Tibial nerve (tissue), 4 donors: ENCODE results near the gene SMIM28. TPM values are rescaled to one million over a fixed set of nuclear protein-coding genes. Genes with fewer than 3 reads are reported as not detected.
"Not testable (repeated sequence)": the region's sequence is repeated elsewhere in the genome, so short reads cannot be mapped to it uniquely, and the experiment has no call there.

Source experiments
- DNase-seq, 2 donors: peaks; one replicate each; pipeline ENCODE4 v3.0.0-alpha.2; 2019; ENCODE audit warnings: low spot score in 2 of 2
- H3K27ac ChIP-seq, 4 donors: fragments of 200-600 bp; sonication (generic) in 3 of 4; one replicate each; pipeline ENCODE4 v1.5.1; 2017 to 2019; ENCODE audit warnings: mild to moderate bottlenecking in 1 of 4
- H3K27me3 ChIP-seq, 2 donors: fragments of 200-600 bp; sonication (generic) in 1 of 2; one replicate each; pipeline versions ENCODE4 v1.5.1 to v1.6.0; 2017 to 2019
- H3K36me3 ChIP-seq, 3 donors: fragments of 200-600 bp; sonication (generic); one replicate each; pipeline ENCODE4 v1.5.1; 2018 to 2019
- H3K4me1 ChIP-seq, 4 donors: fragments of 200-600 bp; sonication (generic) in 3 of 4; one replicate each; pipeline ENCODE4 v1.5.1; 2017 to 2019
- H3K4me3 ChIP-seq, 4 donors: fragments of 200-600 bp; sonication (generic) in 3 of 4; one replicate each; pipeline ENCODE4 v1.5.1; 2017 to 2019; ENCODE audit warnings: mild to moderate bottlenecking in 1 of 4, moderate library complexity in 1 of 4
- H3K9me3 ChIP-seq, 4 donors: fragments of 200-600 bp; sonication (generic) in 3 of 4; one replicate each; pipeline ENCODE4 v1.5.1; 2017 to 2019
- EP300 ChIP-seq, 2 donors: sonication (generic); formaldehyde crosslinking; IDR thresholded peaks; one replicate each; pipeline ENCODE4 v1.6.1; 2017; ENCODE audit warnings: antibody characterized with exemption in 2 of 2, mild to moderate bottlenecking in 1 of 2
- POLR2A ChIP-seq, 2 donors: fragments of 450-650 bp; IDR thresholded peaks; one replicate each; pipeline ENCODE4 v1.6.1; 2017; ENCODE audit warnings: antibody characterized with exemption in 2 of 2, mild to moderate bottlenecking in 2 of 2, moderate library complexity in 2 of 2
- WGBS, 2 donors: methylation state at CpG; one replicate each; pipeline ENCODE4 v1.1.5; 2018; 5-methylcytosine and 5-hydroxymethylcytosine counted together
- total RNA-seq, 4 donors: library from RNA; depleted of rRNA; stranded (reverse); fragments of >200 nt; gene quantifications; one replicate each; pipeline ENCODE4 v1.1.0, GENCODE V29; 2016
- TF ChIP-seq, protein P1 (sequence below), 5 experiments: fragments of 200-600 bp in 3 of 5; fragments of 450-650 bp in 2 of 5; sonication (generic) in 3 of 5; IDR thresholded peaks; one replicate each; pipeline ENCODE4 v1.5.1; 2016 to 2019; ENCODE audit warnings: antibody characterized with exemption in 5 of 5, mild to moderate bottlenecking in 3 of 5, moderate library complexity in 2 of 5

SMIM28 gene
- total RNA-seq, 4 donors from 2014 or later: not detected

DNA sequence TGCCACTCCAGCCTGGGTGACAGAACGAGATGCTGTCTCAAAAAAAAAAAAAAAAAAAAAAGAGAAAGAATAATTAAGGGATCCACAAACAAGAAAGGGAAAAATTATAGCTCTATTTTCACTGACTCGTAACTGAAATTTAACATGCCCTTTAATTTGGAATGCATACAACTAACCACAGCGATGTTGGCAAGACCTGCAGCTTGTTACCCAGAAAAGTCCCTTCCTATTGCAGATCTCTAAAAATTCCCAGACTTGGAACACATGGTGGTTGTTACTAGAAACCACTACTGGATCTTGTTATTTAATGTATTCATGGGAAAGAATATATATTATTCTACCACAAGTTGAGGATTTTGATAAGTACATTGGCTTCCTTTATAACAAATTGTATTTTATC lies 27.8 kb upstream of the SMIM28 start:
- no peak for DNase-seq
- H3K36me3 ChIP-seq: no peaks in the 10 kb centered on the region
- no peak overlapping the region for H3K4me3 ChIP-seq
- H3K9me3 ChIP-seq: no peaks in the 10 kb centered on the region
- 66 to 86% methylated on average over 3 of the region's 3 CpGs for whole genome bisulfite sequencing, 2 donors
- H3K27ac ChIP-seq: no peak overlapping the region
- no peaks in the 10 kb centered on the region for H3K4me1 ChIP-seq
- no peaks in the 10 kb centered on the region for H3K27me3 ChIP-seq
- TF ChIP-seq, protein P1, sequence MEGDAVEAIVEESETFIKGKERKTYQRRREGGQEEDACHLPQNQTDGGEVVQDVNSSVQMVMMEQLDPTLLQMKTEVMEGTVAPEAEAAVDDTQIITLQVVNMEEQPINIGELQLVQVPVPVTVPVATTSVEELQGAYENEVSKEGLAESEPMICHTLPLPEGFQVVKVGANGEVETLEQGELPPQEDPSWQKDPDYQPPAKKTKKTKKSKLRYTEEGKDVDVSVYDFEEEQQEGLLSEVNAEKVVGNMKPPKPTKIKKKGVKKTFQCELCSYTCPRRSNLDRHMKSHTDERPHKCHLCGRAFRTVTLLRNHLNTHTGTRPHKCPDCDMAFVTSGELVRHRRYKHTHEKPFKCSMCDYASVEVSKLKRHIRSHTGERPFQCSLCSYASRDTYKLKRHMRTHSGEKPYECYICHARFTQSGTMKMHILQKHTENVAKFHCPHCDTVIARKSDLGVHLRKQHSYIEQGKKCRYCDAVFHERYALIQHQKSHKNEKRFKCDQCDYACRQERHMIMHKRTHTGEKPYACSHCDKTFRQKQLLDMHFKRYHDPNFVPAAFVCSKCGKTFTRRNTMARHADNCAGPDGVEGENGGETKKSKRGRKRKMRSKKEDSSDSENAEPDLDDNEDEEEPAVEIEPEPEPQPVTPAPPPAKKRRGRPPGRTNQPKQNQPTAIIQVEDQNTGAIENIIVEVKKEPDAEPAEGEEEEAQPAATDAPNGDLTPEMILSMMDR (IDR thresholded peaks at IDR 0.05): no peak
- no peak for TF ChIP-seq EP300 (IDR thresholded peaks at IDR 0.05)
- no peak for TF ChIP-seq POLR2A (IDR thresholded peaks at IDR 0.05)

DNA sequence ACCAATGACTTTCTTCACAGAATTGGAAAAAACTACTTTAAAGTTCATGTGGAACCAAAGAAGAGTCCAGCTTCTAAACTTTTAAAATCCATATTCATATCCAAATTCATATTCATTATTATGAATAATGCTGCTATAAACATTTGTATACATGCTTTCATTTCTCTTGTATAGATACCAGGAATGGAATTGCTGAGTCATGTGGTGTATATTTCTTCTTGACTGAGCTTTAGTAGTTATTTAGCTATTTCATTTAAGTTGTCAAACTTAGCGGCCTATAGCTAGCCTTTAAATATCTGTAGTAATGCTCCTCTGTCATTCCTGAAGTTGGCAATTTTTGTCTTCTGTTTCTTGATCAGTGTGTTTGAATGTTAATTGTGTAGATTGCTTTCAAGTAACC lies 19.8 kb upstream of the SMIM28 start:
- TF ChIP-seq EP300 (IDR thresholded peaks at IDR 0.05) (no peak), POLR2A (IDR thresholded peaks at IDR 0.05) (no peak)
- TF ChIP-seq, protein P1 (IDR thresholded peaks at IDR 0.05): no peak
- H3K27ac ChIP-seq: no peak overlapping the region
- H3K4me1 ChIP-seq: no peaks in the 10 kb centered on the region
- H3K36me3 ChIP-seq: no peaks in the 10 kb centered on the region
- 86 to 88% methylated on average over 1 of the region's 1 CpG for WGBS, 2 donors
- H3K4me3 ChIP-seq: no peak overlapping the region
- no peaks in the 10 kb centered on the region for H3K27me3 ChIP-seq
- no peaks in the 10 kb centered on the region for H3K9me3 ChIP-seq
- no peak for DNase-seq

DNA sequence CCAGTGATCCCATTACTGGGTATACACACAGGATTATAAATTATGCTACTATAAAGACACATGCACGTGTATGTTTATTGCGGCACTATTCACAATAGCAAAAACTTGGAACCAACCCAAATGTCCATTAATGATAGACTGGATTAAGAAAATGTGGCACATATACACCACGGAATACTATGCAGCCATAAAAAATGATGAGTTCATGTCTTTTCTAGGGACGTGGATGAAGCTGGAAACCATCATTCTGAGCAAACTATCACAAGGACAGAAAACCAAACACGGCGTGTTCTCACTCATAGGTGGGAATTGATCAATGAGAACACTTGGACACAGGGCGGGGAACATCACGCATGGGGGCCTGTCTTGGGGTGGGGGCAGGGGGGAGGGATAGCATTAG lies 9.0 kb upstream of the SMIM28 start:
- H3K27ac ChIP-seq, H3K4me1 ChIP-seq, H3K36me3 ChIP-seq, H3K9me3 ChIP-seq, DNase-seq, H3K27me3 ChIP-seq, H3K4me3 ChIP-seq: not testable (repeated sequence)
- 93% methylated on average over 8 of the region's 8 CpGs for WGBS, 2 donors

DNA sequence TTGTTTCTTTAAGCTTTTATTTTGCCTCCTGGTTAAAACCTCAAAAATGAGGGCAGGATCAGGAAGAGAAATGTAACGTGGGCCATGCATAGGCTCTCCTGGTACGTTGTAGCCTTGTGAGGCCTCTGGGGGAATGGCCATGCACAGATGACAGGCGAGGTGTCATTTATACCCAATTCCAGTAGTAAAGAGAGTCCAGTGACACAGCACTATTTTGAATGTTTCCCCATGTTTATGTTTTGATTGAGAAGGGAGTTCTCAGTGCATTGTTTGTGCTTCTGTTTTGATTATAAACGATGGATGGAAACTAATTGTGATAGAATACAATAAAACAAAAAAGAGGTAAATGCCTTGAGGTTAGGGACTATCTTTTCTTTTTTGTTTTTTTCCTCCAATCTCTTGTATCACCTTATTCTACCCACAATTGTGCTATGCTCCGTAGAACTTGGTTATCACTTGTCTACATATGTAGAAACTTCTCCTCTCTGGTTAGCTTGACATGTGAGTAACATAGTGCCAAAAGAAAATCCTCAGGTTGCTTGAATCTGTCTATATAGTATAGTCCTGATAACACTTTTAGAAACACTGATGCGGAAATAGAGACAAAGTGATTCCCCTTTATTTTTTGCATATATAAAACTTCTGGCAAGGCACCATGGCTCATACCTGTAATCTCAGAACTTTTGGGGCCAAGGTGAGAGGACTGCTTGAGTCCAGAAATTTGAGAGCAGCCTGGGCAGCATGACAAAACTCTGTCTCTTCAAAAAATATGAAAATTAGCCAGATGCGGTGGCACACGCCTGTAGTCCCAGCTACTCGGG lies 6.9 kb upstream of the SMIM28 start:
- TF ChIP-seq EP300 (IDR thresholded peaks at IDR 0.05) (no peak), POLR2A (IDR thresholded peaks at IDR 0.05) (no peak)
- TF ChIP-seq, protein P1 (IDR thresholded peaks at IDR 0.05): no peak
- no peak overlapping the region for H3K4me3 ChIP-seq
- H3K4me1 ChIP-seq: no peaks in the 10 kb centered on the region
- no peak for DNase-seq
- H3K36me3 ChIP-seq: no peaks in the 10 kb centered on the region
- H3K27me3 ChIP-seq: no peaks in the 10 kb centered on the region
- WGBS, 2 donors: 81% methylated on average over 9 of the region's 9 CpGs
- H3K9me3 ChIP-seq: peaks cover 0 to 7% (median 0%) of the 10 kb centered on the region in 4 donors
- H3K27ac ChIP-seq: no peak overlapping the region

DNA sequence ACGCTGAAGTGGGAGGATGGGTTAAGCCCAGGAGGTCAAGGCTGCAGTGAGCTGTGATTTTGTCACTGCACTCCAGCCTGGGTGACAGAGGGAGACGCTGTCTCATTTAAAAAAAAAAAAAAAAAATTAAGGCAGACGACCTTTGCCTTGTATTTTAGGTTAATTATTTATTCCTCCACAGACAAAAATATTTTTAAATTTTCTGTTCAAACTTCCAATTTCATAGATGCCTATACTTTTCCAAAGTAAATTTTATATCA lies 6.3 kb upstream of the SMIM28 start:
- no peak for DNase-seq
- H3K27ac ChIP-seq: no peak overlapping the region
- H3K4me3 ChIP-seq: no peak overlapping the region
- TF ChIP-seq, protein P1 (IDR thresholded peaks at IDR 0.05): no peak
- no peak for TF ChIP-seq POLR2A (IDR thresholded peaks at IDR 0.05)
- TF ChIP-seq EP300 (IDR thresholded peaks at IDR 0.05): no peak
- WGBS, 2 donors: 58 to 71% methylated on average over 3 of the region's 3 CpGs
- H3K27me3 ChIP-seq: no peaks in the 10 kb centered on the region
- no peaks in the 10 kb centered on the region for H3K4me1 ChIP-seq
- peaks cover 0 to 7% (median 0%) of the 10 kb centered on the region in 4 donors for H3K9me3 ChIP-seq
- no peaks in the 10 kb centered on the region for H3K36me3 ChIP-seq

DNA sequence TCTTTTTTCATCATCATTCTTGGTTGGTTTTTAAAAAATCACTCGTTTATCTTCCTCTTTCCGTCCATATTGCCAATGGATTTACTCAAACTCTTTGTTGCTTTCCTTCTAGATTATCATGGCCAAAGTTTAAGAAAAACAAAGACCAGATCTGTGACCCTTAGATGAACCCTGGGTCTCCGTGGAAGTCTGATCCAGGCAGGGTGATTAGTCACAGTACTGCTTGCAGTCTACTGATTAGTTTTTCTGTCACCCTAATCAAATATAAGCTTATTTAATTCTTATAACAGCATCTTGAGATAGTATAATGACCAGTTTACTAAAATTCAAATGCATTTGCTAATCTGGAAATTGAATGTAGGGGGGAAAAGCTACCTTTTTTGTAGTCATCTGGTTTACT lies 6.0 kb upstream of the SMIM28 start:
- no peaks in the 10 kb centered on the region for H3K4me1 ChIP-seq
- WGBS, 2 donors: 19 to 24% methylated on average over 3 of the region's 3 CpGs
- H3K9me3 ChIP-seq: peaks cover 0 to 7% (median 0%) of the 10 kb centered on the region in 4 donors
- no peak overlapping the region for H3K27ac ChIP-seq
- H3K36me3 ChIP-seq: no peaks in the 10 kb centered on the region
- H3K4me3 ChIP-seq: no peak overlapping the region
- TF ChIP-seq POLR2A (IDR thresholded peaks at IDR 0.05) (no peak), EP300 (IDR thresholded peaks at IDR 0.05) (no peak)
- TF ChIP-seq, protein P1 (IDR thresholded peaks at IDR 0.05): no peak
- no peak for DNase-seq
- H3K27me3 ChIP-seq: no peaks in the 10 kb centered on the region
